Neural progenitor cell (in vitro differentiated cells): ENCODE results near the gene SMIM35.

Experiments used
- CTCF ChIP-seq: fragments of 200-600 bp; sonication (generic); IDR thresholded peaks from 2 replicates; pipeline ENCODE4 v1.5.1; 2017; ENCODE audit warnings: antibody characterized with exemption, mild to moderate bottlenecking
- EZH2 ChIP-seq: fragments of 200-600 bp; sonication (generic); IDR thresholded peaks from 2 replicates; pipeline ENCODE4 v1.6.1; 2017; ENCODE audit warnings: antibody characterized with exemption, mild to moderate bottlenecking, moderate library complexity

GRCh38 chr11:117985953-117986887 is 100.5 kb downstream of the SMIM35 start, which contains the start of gene IL10RA:
- TF ChIP-seq CTCF: no peak
- TF ChIP-seq EZH2: peak; percentile 30
